GM19452 (cell line): ENCODE measurements around the gene SOX6.

Experiments used
- ATAC-seq: cut with Tn5 transposase; IDR thresholded peaks from one replicate; pipeline ENCODE4 v1.9.1; 2021; ENCODE audit not compliant: unreplicated experiment

Gene SOX6

DNA sequence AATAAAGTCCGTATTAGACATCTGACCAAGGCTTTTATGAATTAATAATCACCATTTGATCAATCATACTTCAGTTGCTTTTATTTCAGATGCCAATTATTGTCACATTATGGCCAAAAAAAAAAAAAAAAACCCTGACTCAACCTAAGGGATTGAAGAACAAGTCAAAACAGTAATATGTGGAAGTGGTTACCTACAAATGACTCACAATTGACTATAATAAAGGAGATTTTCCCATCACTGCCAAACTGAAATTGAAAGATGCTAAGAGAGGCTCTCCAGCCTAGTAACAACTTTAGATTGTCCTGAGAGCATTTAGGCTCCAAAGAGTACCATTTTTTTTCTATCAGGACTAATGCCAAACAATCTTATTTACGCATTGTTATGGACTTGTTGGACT lies 35.2 kb downstream of the SOX6 start:
- no peak for ATAC-seq

DNA sequence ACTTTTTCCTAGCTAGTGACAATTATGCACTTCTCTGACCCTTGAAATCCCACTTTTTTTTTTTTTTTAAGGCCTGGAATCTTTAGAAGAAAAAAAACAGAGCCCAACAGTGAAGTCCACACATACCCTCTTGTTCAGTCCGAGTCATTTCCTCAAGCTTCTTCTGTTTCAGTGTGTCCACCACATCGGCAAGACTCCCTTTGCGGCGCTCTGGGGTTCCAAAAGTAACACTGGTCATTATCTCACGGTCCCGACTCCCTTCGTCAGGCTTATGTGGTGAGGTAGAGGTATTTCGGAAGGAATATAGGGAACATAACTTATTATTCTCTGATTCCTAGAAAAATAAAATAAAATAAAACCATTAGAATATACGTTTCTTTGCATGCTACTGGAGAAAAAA lies 38.0 kb downstream of the SOX6 start:
- no peak for ATAC-seq

DNA sequence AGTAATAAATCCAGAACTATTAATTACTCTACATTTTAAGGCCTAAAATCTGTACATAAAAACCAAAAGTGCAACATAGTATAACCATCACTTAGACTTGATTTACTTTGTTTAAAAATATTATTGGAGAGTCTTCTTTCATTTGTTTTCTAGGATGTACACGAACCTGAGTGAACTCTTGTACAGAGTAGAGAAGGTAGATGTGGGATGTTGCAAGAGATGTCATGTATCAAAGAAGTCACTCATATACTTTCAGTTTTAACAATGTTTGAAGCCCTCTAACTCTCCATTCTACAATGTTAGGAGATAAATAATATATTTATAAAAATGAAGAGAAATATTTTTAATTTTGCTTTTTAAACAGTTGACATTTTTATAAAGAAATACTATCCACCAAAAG lies 38.6 kb downstream of the SOX6 start:
- ATAC-seq = no peak

DNA sequence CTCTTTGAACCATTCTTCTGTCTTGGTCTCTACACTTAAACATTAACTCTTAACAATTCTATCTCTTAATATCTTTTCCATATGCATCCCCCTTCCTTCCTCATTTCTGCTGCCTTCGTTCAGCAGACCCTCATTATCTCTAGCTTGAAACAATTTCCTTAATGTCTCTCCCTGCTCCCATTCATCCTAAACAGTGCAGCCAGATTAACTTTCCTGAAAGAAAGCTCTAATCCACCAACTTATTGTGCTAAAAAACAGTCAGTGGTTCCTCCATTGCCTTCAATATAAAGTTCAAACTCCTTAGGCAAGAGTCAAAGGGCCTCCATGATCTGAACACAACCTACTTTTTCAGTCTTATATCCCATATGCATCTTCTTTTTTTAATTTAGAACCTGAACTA lies 42.5 kb downstream of the SOX6 start:
- ATAC-seq = no peak

DNA sequence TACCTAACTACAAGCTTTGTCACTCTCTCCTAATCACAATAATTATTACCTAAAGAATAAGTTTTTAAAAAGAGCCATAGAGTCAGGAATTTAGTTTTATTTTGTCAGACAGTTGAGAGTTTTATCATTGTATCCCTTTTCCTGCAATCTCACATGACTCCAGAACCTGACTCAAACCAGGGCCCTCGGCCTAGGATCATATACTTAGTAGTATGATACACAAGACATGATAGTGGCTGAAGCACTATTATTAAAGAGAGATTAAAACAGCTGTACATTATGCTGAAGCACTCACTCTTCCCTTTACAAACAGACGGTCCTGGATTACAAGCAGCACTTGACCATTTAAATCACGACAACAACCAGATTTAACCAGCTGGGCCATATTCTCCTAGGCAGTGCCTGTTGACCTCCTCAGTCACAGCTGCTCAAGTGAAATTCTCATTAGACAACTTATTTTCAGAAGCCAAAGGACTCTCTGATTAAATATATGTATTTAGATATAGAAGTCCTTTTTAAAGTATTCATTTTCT lies 44.0 kb downstream of the SOX6 start:
- no peak for ATAC-seq

DNA sequence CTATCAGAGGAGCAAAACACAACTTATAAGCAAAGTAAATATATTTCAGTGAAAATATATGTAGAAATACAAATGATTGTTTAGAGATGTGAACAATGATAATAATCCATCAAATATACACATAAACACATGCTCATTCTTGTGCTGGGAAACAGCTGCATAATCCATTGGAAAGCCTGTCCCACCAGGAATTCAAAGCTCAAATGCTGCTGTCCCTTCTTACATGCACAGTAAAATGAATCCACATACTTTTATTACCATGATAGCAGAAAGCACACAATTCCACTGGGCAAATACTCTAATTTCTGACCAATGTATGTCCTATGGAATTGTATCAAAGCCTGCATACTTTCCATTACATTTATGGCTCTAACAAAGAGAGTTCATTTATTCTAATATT lies 44.5 kb downstream of the SOX6 start:
- ATAC-seq = no peak

- ATAC-seq = no peak
Measured at GRCh38 chr11:16310943-16311342, 45.4 kb downstream of the SOX6 start.

GRCh38 chr11:16309226-16309625 lies 47.1 kb downstream of the SOX6 start:
- no peak for ATAC-seq

DNA sequence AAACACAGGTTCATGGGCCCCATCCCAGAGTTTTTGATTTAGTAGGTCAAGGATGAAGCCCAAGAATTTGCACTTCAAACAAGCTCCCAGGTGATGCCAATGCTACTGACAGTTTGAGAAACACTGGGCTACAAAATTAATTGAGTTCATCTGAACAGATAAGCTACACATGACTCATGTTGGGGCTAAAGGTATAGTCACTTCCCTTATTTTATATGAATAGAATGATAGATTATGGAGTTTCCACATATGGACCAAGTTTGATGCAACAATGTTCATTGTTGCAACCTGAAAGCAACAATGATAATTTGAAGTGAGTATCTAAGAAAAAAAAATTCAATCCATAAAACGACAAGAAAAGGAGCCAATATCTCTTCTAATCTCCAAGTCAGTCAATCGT lies 54.9 kb downstream of the SOX6 start:
- no peak for ATAC-seq

DNA sequence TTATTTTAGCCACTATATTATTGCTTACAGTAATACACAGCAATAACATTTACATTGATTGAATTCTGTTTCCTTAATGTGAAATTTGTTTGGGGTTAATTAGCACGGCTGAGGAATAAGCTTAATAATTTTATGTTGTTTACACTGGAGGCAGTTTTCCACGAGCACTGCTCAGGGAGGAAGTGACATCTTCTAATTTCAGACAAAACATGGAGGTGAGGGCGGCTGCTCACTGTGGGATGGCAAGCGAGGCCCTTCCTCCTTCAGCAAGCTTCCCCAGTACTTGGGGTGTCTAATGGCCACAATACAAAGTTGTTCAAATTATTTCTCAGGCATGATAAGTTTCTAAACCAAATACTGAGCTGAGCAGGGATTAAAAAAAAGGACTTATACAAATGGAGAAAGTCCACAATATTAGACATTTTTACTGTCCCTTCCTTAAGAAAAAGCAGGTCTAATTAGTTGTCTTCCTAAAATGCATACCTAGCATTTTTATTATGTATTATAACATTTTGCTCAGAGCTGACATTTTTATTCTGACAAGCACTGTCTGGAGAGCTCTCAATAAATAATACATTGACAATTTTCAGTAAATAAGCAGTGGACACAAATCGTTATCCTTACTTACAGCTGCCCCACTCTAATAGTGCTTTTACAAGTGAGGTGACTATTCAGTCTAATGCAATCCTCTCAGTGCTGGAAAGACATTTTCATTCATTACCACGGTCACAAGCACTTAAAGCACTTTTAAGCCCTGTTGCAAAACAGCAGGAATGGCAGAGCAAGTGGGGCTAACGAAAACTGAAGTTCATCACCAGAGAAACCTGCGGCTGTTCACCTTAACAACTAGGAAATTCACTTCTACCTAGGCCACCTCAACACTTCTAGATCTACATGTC lies 56.2 kb downstream of the SOX6 start:
- ATAC-seq = no peak

GRCh38 chr11:16299390-16299789 lies 57.0 kb downstream of the SOX6 start:
- ATAC-seq = no peak

DNA sequence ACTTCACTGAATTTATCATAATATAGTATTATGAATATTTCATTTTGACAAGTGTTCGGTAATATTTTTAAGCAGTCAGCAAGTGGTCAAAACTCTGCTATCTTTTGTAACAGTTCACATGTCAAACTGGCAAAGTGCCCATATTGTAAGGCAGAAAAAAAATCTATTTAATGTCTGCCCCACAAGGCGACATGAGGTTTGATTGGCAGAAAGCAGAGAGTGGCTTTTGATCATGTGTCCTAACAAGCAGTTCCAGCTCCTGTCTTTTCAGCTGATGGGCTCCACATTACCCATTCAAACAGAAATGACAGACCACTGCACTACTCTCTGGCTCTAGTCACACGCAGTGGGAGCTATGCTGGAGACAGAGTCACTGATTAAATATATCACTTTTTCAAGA lies 59.0 kb downstream of the SOX6 start:
- no peak for ATAC-seq

DNA sequence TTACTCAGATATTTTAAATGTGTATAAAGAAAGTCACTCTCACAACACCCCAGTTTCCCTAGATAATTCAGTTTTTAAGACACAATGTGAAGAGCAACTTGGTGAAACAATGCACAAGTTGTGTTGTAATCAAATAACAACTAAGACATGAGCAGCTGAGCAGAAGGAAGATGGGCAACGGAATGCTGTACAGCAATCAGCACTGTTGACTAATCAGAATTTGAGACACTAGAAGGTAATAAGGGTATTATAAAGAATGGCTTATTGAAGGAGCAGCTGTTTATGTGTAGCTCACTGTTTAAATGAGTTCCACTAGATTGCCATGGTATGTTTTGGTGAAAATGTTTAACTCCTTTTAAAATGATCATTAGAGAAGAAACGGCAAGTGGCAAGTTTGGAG lies 60.1 kb downstream of the SOX6 start:
- no peak for ATAC-seq

GRCh38 chr11:16295592-16295991 lies 60.8 kb downstream of the SOX6 start:
- ATAC-seq = no peak

- ATAC-seq = no peak
Measured at GRCh38 chr11:16293204-16293681, 63.1 kb downstream of the SOX6 start.

- ATAC-seq = no peak
Measured at GRCh38 chr11:16292167-16292859, 64.0 kb downstream of the SOX6 start.

GRCh38 chr11:16291729-16292128 lies 64.6 kb downstream of the SOX6 start:
- no peak for ATAC-seq

GRCh38 chr11:16289541-16289940 lies 66.8 kb downstream of the SOX6 start:
- ATAC-seq = no peak

DNA sequence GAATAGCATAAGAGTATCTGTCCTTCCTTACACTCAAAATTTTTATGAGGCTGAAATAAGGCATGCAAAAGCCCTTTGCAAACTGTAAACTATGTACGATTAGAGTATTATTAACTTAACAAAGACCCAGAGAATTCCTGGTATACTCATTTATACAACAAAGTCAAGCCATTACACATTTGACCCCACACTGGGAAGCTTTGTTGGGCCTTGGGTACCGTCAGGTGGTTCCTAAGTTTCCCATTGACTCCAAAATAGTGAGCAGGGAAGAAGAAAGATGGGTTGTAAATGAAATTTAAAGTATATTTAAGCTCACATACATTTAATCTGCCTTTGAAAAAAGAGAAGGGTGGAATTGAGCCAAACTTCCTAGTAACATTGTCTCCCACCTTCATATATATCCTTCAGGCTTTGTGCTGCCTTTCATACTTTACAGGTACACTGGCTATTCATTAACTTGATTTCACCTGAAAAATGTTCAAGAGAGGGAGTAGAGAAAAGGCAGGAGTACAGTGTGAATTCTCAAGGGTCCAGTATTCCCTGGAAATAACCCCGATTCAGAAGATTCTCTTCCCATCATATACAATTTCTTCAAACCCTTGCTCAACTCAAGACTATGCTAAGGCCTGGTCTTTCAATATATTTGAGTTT lies 68.6 kb downstream of the SOX6 start:
- ATAC-seq = no peak

- no peak for ATAC-seq
Measured at GRCh38 chr11:16286095-16286494, 70.3 kb downstream of the SOX6 start.

DNA sequence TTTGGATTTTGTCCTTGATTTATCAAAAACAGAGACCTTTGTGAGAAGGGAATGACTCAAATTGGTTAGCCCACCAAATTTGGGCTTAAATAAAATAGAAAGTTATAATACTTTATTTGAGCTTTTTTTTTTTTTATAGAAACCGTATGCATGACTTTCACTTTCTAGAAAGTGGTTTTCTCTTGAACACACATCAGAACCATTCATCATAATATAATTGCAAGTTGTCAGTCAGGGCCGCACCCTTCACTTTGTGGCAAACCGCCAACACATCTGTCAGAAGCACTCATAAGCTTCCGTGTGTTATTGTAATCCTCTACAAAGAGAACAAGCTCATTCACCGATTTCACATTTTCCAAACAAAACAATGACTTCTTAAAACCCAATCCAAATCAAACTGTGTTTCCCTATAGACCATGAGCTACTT lies 76.1 kb downstream of the SOX6 start:
- ATAC-seq = no peak

DNA sequence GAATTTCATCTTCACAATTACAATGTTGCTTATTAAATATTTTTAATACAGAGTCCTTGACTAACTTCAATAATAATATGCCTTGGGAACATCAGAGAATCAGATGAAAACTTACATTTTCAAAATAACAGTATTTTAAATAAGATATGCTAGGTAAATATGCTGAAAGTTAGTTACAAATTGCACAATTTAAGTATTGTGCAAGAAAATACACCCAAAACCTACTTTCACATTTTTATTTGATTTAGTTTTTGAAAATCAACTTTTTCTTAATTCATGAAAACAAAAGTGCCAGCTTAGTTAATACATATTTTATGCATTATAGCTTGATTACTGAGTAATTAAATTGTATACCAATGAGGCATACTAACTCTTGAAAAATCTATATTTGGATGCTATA lies 76.8 kb downstream of the SOX6 start:
- no peak for ATAC-seq
